Superior temporal gyrus (tissue), 1 donor: ENCODE measurements around the gene USP3.

Experiments
- DNase-seq: peaks from one replicate; pipeline ENCODE4 v3.0.0-alpha.2; 2016; ENCODE audit errors: extremely low spot score

USP3 gene

DNA sequence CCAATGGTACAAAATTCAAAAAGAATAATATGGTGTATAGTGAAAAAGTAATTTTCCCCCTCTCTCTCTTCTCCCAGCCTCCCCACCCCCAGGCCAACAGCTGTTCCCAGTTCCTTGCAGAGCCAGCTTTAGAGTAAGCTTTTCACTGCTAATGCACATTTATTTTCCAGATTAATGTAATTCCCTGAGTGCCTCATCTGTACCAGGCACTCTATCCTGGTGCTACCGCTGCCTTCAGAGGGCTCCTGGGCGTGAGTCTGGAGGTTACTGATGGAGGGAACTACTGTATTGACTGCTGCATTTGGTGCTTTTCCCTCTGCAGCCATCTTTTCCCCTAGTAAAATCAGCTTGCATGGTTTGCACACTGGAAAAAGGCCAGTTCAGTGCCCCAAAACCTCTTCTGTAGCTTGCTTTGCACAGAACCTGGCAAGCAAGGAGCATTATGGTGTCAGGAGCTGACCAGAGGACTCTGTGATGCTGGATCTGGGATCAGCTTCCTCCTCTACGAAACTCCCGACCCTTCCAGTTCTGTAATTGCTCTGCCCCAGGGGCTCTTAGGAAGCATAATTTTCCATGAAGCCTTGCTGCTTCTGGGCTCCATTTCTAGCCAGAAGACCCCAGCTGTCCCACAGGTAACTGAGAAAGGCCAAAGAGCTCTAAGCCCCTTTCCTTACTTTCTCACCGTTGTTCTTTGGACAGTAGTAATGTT is 8.5 kb upstream of the USP3 start:
- no peak for DNase-seq

DNA sequence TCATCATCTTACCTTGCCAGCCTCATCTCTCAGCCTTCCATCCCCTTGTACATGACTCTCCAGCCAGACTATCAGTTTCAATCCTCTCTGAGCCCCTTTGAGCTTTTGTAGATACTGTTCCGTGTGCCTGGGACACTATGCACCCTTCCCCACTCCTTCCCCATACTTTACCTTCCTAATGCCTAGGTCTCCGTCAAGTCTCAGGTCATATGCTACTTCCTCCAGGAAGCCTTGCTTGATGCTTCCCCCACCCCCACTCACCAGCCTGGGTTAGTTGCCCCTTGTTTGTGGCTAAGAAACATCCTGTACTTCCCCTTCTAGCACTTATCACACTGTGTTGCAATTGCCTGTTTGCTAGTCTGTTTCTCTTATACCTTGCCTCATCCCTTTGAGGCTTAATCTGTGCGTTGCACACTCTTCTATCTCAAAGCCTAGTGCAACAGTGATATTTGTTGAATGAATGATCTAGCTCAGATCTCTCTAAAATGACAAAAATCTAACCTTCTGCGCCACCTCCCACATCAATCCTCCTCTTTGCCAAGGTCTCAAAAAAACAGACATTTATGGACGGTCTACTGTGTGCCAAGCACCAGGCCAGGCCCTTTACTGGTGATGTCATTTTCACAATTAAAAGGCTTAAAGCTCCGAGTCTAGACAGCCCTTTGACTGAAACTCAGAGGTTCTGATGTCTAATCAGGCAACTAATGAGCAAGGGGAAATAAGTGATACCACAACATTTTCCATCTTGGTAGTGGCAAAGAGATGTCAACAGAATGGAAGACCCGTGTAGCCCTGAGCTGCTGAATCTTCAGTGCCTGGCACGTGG is 6.5 kb upstream of the USP3 start:
- DNase-seq: no peak

DNA sequence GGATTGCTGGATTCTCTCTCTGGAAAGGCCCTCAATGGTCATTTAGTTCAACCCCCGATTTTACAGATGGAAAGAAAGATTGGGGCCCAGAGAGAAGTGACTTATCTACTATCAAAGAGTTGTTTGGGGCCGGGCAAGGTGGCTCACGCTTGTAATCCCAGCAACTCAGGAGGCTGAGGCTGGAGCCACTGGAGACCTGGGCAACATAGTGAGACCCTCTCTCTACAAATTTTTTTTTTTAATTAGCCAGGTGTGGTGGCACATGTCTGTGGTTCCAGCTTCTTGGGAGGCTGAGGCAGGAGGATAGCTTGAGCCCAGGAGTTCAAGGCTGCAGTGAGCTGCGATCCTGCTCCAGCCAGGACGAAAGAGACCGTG is 5.2 kb upstream of the USP3 start:
- no peak for DNase-seq

DNA sequence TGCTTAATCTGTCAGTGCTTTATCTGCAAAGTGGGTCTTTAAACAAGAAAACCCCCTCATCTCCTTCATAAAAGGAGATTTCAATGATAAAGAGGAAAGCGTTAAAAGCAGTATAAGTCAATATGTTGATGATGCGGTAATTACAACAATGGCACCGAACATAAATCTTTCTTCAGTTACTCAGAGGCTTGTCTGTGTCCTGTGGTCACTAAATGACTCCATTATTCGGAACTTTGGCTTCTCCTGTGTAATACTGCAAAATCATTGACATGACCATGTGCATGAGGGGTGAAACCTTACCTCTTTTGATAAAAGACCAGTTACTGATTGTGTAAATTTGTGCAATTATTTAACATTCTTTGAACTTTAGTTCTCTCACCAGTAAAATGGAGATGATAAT is 4.8 kb upstream of the USP3 start:
- no peak for DNase-seq

DNA sequence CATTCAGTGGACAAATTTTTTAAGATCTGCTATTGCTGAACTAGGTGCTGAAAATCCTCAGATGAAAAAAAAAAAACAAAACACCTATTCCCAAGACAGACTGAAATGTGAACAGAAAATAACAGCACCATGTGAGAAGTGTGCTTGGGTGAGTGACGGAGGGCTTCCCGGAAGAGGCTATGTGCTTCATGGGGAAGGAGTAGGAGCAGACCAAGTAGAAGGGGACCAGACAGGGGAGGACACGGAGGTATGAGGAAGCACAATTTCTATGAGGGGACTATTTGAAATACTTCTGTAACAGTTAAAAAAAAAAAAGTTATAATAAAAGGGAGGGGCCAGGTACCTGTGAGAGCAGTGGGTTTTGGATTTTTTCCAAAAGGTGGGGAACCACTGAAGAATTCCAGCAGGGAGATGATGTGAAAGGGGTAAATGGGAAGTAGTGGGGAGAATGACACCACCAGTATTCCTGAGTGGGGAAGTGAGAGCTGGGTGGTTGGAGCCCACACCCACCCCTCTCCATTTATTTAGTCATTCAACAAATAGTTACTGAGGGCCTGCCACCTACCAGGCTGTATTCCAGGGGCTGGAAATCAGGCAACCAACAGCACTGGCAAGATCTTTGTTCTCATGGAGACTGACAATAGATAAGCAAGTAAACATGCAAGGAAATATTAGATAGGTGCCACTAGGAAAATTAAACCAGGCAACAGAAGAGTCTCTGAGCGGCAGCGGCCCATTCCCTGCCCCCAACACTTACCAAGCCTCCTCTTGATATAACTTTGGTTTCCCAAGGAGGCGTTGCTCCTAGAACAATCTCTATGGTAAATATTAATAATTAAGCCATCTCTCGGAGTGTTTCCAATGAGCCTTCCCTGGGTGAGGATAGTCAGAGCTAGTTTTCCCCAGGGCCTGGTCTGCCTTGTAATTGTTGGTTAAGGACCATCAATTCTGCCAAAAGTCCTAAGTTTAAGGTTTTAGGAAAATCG is 3.8 kb upstream of the USP3 start:
- no peak for DNase-seq

DNA sequence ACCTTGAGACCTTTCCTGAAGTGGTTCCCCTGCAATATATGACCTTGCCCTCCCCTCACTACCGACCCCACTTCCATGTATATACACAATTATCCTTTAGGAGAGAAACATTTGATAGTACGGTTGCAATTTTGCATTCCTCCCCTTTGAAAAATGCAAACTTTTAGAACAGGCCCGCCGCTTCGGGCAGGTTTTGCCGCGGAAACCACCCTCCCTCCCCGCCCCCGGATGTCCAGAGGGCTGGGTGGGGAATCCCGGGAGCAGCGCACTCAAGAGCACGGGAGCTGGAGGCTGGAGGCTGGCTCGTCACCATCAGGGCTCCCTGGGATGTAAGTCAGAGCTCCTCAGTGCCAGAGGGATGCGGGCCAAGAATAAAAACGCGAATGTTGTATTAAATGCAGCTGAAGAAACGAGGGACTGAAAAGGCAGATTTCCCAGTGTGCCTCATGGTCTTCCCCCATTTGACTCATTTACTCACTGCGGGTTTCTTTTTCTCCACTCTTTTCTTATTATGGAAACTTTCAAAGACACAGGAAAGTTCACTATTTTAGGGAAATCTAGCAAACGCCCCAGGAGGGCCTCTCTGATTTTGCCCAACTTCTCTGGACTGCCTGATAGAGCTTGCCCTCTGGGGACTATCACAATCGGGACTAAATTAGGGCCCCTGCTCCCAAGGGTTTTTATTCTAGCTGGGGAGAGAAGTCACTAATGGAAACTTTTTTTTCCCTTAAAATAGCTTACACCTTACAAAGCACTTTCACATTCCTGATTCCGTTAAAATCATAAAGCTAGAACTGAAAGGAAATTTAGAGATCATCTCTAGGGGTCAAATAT is 2.9 kb upstream of the USP3 start:
- no peak for DNase-seq

DNA sequence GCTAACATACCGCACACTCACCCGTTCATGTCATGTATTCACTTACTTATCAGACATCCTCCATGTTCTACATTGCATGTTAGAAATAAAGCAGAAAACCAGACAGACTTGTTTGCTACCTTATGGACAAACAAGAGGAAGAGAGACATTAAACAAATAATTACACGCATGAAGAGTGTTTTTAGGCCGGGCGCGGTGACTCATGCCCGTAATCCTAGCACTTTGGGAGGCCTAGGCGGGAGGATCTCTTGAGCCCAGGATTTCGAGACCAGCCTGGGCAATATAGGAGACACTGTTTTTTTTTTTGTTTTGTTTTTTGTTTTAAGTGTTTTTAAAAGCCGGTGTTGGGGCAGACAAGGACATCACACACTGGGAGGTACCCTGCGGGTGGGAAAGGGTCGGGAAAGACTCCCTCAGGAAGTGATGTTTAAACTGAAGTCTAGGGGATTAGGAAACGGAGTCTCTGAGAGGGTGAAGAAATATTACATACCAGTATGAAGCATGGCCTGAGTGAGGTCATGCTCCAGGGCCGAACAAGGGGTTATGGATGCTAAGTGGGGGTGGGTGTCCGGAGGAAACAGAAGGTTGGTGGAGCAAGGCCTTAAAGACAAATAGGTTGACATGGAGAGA is 2.1 kb upstream of the USP3 start:
- no peak for DNase-seq

DNA sequence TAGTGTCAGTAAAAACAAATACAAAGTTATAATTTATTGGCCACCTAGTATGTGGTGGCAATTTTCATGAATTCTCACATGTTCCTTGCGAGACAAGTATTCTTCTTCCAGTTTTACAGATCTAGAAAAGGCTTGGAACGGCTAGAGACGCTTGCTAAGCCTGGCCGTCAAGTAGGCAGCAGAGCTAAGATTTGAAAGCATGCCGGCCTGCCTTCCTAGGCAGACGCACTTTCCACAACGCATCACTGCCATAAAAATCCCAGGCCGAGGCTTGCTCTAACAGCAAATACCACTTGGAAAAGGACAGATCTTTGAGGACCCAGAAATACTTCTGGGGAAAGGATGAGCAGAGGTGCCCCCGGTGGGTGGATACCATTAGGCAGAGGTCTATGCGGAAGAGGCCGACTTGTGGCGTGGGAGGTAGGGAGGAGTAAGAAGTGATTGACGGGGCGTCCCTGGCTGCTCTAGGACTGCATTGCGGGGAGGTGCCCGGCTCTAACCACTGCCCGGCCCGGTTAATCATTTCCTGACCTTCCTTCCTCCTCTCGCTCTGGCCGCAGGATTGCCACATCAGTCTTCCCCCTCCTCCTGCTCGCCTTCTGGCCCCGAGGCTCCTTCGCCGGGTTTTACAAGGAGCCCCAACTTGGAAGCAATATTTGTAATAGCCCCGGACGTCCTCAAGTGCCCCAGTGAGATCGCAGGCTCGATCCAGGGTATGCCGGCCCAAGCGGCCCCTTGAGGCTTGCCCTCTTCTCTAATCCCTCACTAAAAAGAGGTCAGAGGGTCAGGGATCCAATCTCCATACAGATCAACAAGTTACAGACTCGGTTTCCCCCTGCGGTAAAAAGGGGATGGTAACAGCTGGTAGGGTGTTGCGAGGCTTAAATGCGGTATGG is 1.3 kb upstream of the USP3 start:
- DNase-seq: no peak

DNA sequence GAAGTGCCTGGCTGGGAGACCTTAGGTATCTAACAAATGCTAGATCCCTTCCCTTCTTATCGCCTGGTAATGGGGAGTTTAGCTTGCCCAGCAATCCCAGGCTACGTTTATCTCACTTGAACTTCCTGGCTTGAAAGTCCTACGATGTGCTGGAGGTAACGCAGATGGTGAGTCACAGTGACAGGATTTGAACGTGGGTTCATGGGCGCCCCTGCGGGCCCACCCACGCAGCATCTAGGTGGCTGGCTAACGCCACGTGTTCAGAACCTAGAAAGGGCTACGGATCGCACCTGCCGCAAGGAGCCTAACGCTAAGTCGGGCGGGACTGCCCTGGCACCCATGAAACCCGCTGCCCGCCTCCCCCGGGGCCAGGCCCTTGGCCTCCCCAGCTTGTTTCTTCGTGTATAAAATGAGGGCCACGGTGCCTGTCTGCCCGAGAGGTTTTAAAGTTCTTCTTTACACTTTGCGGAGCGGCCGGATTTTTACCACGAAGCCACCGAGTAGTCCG is 600 bp upstream of the USP3 start:
- no peak for DNase-seq

DNA sequence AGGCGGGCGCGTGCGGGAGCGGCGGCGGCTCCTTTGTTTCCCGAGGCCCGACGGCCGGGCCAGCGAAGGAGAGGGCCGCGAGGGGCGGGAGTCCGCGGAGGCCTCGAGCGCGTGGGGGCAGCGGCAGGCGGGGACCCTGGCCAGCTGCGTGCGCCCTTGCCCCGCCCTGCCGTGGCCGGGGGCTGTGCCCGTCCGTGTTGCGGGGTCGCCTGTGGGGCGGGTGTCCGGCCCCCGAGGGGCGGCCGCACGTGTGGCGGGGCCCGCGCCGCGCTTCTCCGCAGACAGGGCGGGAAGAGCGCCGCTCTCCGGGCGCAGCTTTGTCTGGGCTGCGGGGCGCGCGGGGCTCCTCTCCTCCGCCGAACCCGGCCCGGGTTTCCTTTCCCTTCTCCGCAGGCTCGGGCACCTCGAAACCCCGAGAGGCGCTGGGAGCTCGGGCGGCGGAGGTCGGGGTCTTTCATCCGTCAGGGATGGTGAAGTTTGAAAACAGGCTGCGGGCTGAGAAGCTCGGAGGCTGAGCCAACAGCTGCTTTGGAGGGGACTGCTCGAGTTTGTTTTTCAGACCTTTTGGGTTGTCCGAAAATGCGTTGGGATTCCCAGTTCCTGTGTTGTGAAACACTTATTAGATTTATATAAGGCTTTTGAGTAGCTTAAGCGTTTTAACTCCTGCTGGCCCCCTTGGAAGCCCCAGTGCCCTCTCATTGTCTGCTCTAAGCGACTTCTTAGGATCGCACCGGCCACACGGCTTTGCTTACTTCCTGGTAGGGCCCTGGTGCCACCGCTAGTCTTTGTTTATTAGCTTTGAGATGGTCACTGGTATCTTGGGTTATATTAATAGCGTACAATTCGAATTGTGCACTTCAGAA is 817 bp downstream of the USP3 start:
- peak; percentile 73 for DNase-seq

DNA sequence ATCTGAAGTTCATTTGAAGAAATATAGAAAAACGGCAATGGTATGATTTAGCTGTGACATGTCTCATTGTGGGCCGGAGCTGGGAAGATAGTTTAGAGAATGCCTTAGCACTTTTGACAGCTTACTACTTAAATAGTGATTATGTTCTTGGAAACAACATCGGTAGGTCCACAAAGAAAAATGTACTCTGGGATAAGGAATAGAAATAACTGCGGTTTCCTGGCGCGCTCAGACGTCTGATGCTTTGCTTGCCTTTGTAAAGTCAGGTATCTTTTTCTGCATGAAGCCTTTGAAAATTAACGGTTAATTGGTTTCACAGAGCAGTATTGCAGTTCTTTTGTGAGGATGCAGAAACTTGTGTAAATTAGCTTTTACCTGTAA is 1.4 kb downstream of the USP3 start:
- DNase-seq: no peak

DNA sequence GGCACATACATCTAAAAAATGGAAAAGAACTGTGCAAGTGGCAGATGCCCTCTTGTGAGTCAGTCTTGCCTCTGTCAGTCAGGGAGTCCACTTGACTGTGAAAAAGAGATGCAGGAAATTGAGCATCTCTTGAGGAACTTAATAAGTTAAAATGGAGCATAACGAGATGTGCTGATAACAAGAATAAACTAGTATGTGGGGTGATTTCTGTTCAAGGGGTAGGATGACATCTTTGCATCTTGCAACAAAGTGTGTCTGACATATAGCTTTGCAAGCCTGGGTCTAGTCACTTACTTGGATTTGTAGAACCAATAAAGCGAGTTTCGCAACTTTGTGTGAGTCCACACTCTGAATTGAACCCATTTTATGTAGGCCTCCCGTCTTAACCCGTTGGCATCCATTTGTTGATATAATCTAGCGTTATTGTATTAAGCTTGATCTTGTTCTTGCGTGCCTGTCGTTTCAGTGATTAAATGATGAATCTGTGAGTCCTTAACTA is 2.2 kb downstream of the USP3 start:
- DNase-seq: no peak

DNA sequence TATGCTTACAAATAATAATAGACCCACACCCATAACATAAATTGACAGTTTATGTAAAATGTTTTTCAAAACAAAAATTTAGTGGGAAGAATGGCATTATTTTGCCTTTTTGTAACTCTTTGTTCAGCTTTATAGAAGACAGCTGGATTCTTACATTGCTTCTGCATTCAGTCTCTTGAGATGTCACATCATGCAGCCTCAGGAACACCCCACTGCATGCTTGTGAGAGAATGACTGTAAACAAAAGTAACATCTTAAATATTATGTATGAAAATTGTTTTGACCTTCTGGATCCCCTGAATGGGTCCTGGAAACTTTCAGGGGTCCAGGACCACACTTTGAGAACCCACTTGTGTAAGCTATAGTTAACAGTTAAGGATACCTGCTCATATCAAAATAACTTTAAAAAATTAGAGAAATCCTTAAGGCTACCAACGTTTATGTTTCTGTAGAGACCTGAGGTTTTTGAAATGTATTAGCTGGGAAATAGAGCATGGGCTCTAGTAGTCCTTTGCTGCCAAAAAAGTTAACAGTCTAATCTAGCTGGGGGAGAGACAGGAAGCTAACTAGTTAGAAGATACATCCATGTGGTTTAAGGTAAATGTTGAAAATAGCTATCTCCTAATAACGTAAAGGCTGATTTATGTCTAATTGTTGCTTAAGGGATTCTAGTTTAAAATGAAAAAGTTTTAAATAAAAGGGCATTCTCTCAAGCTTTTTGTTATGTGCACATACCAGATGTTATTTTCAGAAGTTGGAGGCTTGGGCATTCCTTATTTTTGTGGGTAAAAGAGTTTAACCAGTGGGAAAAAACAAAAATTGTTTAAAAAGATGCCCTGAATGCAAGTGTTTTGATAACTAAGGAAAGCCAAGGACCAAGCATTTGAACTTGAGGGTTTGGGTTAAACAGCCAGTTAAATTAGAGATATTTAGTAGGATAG is 3.8 kb downstream of the USP3 start:
- DNase-seq: no peak

DNA sequence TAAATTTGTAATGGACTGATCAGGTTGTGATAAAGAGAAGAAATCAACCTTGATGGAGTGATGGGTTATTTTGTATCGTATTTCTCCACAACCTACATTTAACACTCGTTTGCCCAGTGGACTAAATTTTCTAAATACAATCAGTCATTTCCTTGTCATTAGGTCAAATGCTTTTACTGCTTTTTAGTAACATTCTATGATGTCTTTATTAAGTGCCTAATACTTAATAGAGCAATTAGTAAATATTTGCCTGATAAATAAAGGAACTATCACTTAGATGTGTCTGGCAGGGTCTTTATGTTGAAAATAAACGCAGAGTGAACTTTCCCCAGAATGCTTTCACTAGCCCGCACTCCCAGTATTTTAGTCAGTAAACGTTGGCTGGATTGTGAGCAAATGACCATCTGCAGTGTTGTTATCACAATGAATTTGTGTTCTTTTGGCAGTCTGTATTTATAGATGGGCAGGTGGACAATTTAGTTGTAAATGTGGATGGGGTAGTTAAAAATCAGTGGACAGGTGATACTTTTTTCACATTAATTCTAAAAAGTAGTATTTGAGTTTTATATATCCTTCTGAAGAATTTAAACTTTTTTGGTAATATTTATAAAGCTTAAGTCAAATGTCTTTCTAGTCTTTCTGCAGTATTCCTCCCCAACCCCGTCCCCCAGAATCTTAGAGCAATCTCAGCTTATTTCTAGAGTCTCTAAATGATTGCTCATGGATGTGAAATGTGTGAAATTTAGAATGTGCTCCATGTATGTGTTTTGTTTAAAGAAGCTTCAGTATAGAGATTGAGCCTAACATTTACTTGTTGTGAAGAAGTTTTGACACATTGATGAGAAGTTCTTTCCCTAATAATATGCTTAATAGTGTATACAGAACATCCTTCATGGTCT is 4.9 kb downstream of the USP3 start:
- no peak for DNase-seq

DNA sequence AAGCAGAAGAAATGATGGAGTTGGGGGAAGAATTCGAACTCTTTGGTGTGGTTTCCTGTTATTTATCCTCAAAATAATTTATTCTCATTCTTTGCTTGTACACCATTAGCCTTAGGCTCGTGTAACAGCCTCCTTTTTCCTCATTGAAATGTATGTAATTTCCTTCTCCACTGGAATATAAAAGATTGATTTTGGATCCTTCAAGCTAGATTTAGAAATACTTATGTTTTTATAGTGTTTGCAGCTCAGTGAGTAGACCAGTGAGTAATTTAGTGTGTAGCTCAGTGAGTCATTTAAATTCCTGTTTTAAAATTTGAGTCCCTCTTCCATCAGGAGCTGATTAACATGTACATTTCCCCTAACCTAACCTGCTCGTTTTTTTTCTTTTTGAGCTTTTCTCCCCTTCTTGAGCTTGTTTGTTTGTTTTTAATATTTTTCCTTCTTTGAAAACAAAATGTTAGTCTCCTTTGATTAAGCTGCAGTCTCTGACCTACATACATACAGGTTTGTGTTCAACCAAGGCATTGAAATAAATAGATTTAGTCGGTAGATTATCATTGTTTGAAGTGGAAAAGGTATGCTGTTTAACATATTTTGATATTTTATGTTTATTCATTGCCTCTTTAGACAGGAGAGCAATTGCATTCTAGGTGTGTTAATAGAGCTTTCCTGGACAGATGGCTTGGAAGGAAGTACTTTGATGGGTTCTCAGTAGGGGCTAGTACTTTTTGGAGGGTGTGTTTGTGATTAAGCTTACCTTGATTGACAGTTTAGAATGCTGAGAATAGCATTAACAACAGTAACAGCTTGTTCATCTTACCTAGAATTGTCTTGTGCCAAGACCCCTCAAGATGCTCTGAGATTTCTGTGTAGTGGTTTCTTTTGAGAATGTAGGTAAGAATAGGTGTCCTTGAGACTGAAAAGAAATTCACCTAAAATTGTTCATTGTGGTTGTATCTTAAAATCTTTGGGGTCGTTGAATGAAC is 5.9 kb downstream of the USP3 start:
- no peak for DNase-seq
